NCI-H526 (cell line): ENCODE data around the gene MSH2.
"Not testable (repeated sequence)": the region's sequence is repeated elsewhere in the genome, so short reads cannot be mapped to it uniquely, and the experiment has no call there.

Source experiments
- DNase-seq, 2 experiments: peaks; one replicate each; lab custom pipeline; 2025; lab: John Stamatoyannopoulos, UW

Gene MSH2

DNA sequence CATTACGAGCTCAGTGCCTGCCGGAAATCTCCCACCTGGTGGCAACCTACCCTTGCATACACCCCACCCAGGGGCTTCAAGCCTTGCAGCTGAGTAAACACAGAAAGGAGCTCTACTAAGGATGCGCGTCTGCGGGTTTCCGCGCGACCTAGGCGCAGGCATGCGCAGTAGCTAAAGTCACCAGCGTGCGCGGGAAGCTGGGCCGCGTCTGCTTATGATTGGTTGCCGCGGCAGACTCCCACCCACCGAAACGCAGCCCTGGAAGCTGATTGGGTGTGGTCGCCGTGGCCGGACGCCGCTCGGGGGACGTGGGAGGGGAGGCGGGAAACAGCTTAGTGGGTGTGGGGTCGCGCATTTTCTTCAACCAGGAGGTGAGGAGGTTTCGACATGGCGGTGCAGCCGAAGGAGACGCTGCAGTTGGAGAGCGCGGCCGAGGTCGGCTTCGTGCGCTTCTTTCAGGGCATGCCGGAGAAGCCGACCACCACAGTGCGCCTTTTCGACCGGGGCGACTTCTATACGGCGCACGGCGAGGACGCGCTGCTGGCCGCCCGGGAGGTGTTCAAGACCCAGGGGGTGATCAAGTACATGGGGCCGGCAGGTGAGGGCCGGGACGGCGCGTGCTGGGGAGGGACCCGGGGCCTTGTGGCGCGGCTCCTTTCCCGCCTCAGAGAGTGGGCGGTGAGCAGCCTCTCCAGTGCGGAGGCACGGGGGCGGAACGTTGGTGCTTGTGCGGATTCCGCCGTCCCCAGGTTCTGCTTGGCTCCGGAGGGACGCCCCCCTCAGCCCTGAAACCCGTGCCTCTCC lies at the start of gene MSH2:
TSS of gene MSH2 (plus strand) at position 352 of the 804 bp plus-strand sequence. CDS start at position 388, 36 bp downstream.
- peak; percentile 96 to 98 for DNase-seq

DNA sequence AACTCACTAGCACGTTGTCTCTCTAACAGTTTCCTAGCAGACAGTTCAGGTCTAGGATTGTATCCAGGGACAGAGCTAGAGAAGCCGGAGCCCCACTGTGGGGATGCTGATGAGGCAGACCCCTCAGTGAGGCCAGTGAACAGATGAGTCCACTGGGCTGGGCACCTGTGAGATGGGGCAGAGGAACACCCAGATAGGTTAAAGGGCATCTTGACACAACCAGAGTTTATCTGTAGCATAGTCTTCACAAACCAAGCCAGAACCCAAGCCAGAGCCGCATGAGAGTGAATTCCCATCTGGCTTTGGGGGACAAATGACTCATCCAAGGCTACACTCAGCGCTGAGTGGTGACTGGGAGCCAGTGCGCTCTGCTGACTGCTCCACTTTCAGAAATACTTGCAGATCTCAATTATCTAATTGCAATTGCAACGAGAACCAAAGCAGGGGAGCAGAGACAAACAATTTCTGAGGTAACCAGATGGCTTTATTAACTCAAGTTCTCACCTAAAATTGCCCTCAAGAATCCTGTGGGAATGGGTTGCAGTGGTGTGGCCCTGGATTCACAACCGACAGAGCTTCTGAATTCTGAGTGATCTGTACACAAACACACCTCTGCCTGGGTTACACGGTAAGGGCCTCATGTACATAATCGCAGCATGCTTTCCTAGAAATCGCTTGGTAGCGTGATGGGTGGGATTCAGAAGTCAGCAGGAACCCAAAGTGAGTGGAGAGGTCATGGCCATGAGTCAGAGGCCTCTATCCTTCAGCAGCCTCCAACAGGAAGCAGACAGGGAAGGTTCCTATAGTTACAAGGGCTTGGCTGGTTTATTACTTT lies 48.7 kb upstream of the MSH2 start:
- no peak for DNase-seq

DNA sequence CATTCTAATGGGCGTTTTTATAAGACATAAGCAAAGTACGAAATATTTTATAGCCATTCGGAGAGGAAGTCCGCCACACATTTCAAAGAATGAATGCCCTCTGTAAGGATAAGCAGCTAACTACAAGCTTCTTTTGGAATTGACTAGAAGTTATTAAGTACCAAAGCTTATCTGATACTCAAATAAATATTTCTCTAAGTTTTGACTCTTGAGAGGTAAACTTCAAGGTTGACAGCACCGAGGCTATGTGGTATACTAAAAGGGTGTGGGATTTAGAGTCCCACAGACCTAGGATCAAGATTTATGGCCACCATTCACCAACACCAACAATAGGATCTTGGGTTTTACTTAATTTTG lies 48.1 kb upstream of the MSH2 start:
- DNase-seq: no peak

DNA sequence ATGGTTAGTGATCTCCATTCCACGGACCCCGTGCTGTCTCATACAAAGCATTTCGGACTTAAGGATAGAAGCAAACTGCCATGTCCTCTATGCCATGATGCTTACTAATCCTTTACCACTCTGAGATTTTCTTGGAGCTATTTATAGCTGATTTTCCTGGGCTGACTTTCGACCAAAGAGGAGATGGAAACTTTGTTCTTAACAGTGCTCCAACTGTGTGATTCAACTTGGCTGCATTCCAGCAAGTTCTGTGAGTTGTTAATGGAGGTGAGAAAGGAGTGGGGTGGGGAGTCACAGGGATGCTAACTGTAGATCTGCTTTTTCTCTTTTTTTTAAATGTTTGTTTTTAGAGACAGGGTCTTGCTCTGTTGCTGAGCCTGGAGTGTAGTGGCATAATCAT lies 45.5 kb upstream of the MSH2 start:
- DNase-seq: no peak

DNA sequence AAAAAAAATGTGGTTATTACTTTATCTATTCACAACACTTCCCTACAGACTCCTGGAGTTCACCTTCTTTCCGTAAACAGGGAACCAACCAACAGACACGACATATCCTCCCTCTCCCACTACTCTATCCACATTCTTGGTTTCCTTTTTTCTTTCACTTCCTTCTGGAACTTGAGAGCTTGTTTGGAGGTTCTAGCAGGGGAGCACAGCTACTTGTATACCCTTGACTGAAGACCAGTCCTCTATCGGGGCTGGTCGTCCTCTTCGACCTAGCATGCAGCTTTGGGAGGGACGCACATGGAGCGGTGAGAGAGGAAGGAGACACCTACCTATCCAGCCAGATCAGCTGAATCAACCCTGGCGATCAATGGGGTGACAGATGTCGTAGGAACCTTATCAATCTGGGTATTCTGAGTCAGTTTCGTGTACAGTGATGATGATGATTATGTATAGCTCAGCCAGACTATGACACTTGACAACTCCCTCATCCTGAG lies 43.5 kb upstream of the MSH2 start:
- no peak for DNase-seq

DNA sequence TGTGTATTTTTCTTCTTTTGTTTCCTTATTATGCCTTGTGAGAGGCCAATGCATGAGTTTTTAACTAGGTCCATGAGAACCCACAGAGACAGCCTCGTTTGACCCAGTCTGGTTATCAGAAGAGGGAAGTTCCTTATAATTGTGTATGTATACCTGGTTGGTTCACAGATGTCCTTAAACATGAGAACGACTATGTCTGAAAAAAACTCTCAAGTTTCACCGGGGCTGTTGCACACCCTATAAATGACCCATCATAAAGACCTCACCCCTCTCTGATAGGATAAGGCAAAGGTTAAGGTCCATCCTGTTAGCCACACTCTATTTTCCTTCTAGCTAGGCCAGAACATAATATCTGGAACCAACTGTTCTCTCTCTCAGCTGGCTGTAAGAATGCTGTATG lies 42.7 kb upstream of the MSH2 start:
- DNase-seq: no peak

DNA sequence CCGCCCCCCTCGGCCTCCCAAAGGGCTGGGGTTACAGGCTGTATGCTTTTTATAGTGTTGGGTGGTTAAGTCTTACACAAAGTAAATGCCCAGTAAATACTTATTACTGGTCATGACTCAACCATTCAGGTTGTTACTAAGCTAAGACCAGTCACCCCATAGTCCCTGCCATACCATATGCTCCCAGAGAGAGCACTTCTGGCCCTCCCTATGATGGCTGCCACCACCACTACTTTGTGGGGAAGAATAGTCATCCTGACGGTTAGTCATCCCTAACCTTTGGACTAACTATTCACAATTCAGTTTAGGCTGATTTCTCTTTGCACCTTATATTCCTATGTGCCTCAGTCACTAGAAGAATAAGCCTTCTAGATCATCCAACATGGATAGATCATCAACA lies 42.0 kb upstream of the MSH2 start:
- DNase-seq: no peak

DNA sequence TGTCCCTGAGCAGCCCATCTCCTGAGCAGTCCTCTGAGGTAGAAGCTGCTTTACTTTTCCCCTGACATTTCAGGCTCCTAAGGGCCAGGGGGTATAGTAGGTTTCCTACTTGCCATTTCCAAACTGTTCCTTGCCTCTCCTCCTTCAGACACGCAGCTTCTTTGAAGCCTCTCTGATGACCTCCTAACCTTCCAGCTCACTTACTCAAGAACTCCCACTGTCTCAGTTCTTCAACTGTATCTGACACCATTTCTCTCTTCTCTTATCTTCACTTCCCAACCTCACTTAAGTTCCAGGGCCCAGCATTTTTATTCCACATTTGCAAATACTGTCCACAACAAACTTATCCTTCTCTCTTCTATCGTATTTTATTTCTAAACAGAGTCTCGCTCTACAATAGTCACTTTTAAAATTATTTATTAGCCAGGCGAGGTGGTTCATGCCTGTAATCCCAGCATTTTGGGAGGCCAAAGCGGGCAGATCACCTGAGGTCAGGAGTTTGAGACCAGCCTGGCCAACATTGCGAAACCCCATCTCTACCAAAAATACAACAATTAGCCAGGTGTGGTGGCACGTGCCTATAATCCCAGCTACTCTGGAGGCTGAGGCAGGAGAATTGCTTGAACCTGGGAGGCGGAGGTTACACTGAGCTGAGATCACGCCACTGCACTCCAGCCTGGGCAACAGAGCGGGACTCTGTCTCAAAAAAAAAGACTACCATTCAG lies 41.3 kb upstream of the MSH2 start:
- not testable (repeated sequence) for DNase-seq

DNA sequence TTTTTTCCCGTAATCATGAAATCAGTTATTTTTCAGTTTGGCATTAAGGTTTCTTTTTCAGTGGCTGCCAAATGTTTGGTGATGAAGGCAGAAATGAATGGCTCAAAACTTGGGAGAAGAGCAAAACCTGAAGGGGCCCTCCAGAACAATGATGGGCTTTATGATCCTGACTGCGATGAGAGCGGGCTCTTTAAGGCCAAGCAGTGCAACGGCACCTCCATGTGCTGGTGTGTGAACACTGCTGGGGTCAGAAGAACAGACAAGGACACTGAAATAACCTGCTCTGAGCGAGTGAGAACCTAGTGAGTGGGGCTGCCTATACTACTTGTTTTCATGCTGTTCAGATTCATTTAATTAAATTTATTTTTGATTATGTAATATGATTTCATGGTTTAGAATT lies 29.2 kb upstream of the MSH2 start:
- DNase-seq: peak; percentile 40 to 76

DNA sequence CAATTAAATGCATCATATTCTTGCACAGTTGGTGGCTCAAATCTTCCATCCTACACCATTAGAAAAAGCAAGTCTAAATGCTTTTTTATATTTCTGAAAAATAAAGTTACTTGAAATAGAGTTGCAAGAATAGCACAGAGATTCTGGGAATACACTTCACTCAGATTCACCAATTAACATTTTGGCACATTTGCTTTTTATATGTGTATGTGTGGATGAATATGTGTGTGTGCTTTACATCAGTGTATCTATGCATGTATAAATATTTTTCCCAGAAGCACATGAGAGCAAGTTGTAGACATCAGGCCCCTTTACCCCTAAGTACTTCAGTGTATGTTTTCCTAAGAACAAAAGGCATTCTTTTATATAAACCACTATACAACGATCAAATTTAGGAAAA lies 27.6 kb upstream of the MSH2 start:
- DNase-seq: no peak

DNA sequence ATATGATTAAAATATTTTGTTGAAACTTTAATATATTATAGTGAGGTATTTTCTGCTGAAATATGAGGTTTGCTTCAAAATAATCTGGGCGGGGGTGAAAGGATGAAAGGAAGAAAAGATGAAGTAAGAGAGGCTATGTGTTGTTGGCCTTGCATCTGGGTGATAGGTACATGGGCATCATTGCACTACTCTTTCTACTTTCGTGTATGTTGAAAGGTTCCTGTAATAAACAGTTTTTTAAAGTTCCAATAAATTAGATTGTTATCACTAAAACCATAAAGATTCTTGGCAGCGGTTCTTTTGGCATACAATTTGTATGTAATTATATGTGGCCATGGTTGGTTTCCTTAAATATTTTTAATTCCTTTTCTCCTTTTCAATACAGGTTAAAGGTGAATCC lies 23.6 kb upstream of the MSH2 start:
- DNase-seq: no peak

DNA sequence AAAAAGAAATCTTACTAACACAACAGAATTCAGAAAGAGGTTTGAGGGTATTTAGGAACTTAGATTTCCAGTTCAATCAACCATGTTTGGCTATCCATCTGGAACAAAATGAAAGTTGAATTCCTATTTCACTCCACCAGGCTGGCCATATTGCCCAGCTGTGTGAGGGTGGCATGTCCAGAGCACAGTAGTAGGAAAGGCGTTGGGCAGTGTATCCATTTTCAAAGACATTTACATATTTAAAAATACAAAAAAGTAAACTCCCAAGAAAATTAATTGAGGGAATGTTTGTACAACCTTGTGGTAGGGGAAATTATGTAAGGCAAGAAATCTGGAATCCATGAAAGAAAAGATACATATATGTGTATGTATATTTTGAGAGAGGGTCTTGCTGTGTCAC lies 21.5 kb upstream of the MSH2 start:
- no peak for DNase-seq

DNA sequence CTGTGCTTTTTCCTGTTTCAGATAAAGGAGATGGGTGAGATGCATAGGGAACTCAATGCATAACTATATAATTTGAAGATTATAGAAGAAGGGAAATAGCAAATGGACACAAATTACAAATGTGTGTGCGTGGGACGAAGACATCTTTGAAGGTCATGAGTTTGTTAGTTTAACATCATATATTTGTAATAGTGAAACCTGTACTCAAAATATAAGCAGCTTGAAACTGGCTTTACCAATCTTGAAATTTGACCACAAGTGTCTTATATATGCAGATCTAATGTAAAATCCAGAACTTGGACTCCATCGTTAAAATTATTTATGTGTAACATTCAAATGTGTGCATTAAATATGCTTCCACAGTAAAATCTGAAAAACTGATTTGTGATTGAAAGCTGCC lies 16.4 kb upstream of the MSH2 start:
- DNase-seq: no peak

DNA sequence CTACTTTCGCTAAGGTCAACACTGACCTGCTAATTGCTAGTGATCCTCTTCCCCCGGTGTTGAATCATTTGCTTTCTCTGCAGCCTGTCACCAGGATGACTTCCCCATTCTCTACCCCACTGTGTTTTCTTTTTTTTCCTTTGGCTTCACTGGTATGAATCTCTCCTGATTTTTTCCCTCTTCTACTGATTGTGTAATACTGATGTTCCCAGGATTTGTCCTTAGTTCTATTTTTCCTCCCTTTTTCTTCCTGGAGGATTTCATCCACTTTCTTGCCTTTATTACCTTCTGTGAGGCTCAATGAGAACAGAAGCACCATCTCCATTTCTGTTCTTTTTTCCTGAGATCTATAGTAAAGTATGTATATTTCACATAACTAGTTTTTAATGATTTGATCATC lies 14.1 kb upstream of the MSH2 start:
- no peak for DNase-seq

DNA sequence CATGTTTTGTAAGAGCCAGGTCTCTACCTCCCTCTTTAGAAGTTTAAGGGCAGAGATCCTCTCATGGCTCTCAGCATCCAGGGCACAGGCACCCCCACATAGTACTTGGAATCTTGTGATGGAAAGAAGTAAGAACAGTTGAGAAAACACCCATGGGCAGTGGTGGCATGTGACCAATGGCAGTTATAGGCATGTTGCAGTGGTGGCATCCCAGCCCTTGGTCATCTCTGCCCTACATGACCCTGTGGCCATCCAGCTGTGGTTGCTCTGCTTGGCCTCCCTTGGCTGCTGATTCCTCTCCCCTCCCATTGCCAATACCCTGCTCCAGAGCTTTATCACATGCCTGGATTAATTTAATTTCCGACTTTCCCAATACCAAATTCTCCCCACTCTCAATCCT lies 13.3 kb upstream of the MSH2 start:
- DNase-seq: no peak

DNA sequence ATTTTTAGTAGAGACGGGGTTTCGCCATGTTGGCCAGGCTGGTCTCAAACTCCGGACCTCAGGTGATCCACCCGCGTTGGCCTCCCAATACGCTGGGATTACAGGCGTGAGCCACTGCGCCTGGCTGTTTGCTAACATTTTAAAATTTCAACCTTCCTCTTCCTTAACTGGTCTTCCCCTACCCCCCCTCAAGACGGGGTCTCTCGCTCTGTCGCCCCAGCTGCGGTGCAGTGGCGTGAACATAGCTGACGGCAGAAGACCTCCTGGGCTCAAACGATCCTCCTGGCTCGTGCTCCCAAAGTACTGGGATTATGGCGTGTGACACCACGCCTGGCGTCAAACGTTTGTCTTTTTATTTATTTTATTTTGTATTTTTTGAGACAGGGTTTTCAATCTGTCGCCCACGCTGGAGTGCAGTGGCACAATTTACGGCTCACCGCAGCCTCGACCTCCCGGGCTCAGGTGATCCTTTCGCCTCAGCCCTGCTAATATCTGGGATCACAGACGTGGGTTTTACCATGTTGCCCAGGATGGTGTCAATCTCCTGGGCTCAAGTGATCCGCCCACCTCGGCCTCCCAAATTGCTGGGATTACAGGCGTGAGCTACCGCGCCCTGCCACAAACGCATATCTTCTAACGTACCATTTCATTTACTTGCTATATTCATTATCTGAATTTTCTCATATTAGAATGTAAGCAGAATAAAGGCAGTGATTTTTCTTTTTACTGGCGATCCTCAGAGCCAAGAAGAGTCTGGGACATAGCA lies 984 bp upstream of the MSH2 start:
- DNase-seq: no peak

DNA sequence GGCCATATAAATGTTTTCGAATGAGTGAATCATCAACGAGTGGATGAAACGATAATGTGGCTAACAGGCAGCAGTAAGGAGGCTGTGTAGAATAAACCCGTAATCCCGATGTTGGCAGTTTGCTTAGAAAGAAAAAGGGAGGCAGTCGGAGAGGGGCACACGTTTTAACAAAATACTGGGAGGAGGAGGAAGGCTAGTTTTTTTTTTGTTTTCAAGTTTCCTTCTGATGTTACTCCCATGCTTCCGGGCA lies 476 bp upstream of the MSH2 start:
- no peak for DNase-seq

DNA sequence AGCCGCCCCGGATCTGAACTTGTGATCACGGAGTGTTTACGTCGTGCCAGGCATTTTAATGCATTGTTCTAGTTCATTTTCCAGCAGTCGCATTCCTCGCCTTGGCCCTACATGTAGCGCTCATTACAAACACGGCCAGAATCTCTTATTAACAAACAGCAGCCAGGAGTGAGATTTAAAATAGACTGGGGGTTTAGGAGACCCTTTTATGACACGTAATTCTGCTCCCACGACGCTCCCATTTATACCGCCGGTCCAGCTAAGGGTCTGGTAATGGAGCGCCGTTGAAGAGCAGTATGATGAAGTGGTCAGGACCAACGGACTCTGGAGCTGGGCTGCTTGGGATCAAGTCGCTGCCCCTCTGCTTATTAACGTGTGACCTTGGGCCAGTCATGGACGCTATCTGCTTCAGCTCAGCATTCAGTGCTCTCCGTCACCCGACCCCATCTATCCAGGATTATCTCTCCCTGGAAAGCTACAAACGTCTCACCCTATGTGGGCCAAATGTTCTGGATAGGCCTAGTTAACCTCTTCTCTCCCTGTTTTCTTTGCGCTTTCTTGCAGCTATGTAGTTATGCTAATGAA lies 745 bp downstream of the MSH2 start:
- DNase-seq: peak; percentile 11 to 39

DNA sequence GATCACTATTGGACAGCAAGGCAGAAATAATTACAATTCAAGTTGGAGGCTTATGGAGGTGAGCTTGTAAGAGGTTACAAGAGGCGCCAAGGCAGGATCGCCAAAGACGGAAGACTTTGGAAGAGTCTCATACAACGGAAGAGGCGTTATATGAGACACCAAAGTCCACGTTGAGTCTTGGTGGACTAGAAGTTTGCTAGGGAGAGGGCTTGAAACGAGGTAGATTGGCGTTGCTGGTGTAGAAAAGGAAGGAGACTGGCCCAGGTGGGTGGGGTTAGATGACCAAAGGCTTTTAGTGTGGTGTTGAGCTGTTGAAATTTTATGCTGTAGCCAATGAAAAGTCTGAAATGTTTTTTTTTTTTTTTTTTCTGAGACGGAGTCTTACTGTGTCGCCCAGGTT lies 1.4 kb downstream of the MSH2 start:
- DNase-seq: no peak

DNA sequence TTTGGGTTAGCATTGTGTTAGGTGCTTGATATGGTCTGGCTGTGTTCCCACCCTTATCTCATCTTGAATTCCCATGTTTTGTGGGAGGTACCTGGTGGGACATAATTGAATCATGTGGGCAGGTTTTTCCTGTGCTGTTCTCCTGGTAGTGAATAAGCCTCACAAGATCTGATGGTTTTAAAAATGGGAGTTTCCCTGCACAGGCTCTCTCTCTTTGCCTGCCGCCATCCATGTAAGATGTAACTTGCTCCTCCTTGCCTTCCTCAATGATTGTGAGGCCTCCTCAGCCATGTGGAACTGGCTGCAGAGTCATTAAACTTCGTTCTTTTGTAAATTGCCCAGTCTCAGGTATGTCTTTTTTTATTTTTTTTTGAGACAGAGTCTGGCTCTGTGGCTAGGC lies 2.8 kb downstream of the MSH2 start:
- DNase-seq: no peak

DNA sequence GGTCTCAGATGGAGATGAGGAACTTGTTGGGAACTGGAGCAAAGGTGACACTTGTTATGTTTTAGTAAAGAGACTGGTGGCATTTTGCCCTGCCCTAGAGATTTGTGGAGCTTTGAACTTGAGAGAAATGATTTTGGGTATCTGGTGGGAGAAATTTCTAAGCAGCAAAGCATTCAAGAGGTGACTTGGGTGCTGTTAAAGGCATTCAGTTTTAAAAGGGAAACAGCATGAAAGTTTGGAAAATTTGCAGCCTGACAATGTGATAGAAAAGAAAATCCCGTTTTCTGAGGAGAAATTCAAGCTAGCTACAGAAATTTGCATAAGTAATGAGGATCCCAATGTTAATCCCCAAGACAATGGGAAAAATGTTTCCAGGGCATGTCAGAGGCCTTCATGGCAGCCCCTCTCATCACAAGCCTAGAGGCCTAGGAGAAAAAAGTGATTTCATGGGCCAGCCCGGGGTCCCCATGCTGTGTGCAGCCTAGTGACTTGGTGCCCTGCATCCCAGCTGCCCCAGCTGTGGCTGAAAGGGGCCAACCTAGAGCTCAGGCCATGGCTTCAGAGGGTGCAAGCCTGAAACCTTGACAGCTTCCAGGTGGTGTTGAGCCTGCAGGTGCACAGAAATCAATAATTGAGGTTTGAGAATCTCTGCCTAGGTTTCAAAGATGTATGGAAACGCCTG lies 3.8 kb downstream of the MSH2 start:
- DNase-seq: not testable (repeated sequence)
